ENCODE data around the gene MSMB. TPM values are rescaled to one million over a fixed set of nuclear protein-coding genes. Genes with fewer than 3 reads are reported as not detected.

MSMB gene
- total RNA-seq, 3 donors from 2014 or later, result 4.0 to 7.2 TPM; not detected in 1

DNA sequence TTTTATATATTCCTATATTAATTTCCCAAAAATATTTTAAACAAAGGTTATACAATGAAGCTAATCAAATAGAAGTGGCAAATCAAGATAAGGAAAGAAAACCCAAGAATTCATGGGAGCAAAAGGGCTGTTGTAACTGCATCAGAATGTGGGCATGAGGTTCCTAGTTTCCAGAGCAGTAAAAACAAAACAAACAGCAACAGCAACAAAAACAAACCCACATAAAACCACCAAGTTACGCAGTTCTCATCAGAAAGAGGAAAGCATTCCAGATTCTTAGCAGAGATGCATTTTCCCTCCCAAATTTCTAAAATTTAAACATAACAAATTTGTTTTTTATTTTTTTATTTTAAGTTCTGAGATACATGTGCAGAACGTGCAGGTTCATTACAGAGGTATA lies 34.8 kb upstream of the MSMB start:
- Histone ChIP-seq H3K9me3 (peaks cover 0 to 4% of the 10 kb centered on the region in 2 donors), H3K4me1 (no peaks in the 10 kb centered on the region), H3K4me3 (no peak overlapping the region), H3K27ac (no peak overlapping the region), H3K36me3 (no peaks in the 10 kb centered on the region), H3K27me3 (no peaks in the 10 kb centered on the region)
- intact Hi-C loops (cut with DNase I; ENCODE audit: low total_unique reads), result no loop called here
- TF ChIP-seq POLR2AphosphoS5 (IDR thresholded peaks at IDR 0.05) (no peak), POLR2A (IDR thresholded peaks at IDR 0.05) (no peak)
- TF ChIP-seq, protein P1, sequence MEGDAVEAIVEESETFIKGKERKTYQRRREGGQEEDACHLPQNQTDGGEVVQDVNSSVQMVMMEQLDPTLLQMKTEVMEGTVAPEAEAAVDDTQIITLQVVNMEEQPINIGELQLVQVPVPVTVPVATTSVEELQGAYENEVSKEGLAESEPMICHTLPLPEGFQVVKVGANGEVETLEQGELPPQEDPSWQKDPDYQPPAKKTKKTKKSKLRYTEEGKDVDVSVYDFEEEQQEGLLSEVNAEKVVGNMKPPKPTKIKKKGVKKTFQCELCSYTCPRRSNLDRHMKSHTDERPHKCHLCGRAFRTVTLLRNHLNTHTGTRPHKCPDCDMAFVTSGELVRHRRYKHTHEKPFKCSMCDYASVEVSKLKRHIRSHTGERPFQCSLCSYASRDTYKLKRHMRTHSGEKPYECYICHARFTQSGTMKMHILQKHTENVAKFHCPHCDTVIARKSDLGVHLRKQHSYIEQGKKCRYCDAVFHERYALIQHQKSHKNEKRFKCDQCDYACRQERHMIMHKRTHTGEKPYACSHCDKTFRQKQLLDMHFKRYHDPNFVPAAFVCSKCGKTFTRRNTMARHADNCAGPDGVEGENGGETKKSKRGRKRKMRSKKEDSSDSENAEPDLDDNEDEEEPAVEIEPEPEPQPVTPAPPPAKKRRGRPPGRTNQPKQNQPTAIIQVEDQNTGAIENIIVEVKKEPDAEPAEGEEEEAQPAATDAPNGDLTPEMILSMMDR (IDR thresholded peaks at IDR 0.05), result no peak
- no peak for DNase-seq (ENCODE audit: low spot score in 2 of 2)

DNA sequence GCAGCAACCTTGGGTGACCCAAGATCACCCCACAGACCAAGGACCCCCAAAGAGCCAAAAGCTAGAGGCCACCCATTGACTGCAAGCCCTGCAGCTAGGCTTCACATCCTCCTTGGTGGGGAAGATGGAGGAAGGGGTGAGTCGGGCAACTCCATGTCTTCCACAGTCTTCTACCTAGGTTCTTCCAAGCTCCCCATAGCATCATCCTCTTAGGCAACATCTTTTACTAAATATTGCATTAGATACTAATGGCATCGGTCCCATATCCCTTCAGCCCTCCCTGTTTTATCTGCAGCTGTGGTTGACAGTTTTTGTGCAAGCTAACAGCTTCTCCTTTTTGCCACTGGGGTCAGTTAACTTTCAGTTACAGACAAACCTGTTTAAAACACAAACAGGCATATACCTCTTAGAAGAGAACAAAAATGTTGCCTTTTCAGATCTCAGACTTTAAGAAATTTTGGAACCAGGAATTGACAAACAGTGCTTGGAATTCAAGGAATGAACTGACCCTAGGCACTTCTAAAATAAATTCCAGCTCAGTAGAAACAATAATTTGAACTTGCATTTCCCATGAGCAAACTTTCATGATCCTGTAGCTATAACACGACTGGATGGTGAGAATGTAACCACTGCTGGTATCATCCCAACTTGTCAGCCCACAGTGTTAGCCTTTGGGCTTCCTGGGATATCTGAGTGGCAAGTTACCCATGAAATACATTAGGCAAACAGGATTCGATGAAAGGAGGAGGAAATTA lies 33.9 kb upstream of the MSMB start:
- no peak for TF ChIP-seq POLR2AphosphoS5 (IDR thresholded peaks at IDR 0.05)
- TF ChIP-seq POLR2A (IDR thresholded peaks at IDR 0.05), result no peak
- TF ChIP-seq, protein P1 (IDR thresholded peaks at IDR 0.05), result no peak
- H3K9me3 ChIP-seq, result peaks cover 0 to 4% of the 10 kb centered on the region in 2 donors
- no peak overlapping the region for H3K4me3 ChIP-seq
- intact Hi-C loops (cut with DNase I; ENCODE audit: low total_unique reads), result no loop called here
- H3K36me3 ChIP-seq, result no peaks in the 10 kb centered on the region
- H3K4me1 ChIP-seq, result no peaks in the 10 kb centered on the region
- no peak overlapping the region for H3K27ac ChIP-seq
- DNase-seq (ENCODE audit: low spot score in 2 of 2), result no peak
- no peaks in the 10 kb centered on the region for H3K27me3 ChIP-seq

DNA sequence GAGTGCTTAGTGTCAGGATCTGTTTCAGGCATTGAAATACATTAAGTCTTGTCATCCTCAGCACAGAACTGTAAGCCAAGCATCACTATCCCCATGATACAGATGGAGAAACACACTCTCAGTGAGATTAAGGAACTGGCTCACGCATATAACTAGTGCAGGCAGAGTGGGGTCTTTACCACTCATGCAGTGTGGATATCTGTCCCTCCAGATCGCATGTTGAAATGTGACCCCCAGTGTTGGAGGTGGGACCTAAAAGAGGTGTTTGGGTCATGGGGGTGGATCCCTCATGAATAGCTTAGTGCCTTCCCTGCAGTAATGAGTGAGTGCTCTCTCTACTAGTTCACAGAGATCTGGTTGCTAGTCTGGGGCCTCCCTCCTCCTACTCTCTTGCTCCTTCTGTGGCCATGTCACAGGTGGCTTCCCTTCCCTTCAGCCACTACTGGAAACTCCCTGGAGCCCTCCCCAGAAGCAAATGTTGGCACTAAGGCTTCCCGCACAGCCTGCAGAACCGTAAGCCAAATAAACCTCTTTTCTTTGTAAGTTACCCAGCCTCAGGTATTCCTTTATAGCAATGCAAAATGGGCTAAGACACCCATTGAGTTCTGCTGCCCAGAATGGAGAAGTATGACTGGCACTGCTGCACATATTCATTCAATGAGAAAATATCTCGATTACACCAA lies 31.8 kb upstream of the MSMB start:
- DNase-seq (ENCODE audit: low spot score in 2 of 2), result no peak
- intact Hi-C loops (cut with DNase I; ENCODE audit: low total_unique reads), result no loop called here
- no peak overlapping the region for H3K4me3 ChIP-seq
- TF ChIP-seq, protein P1 (IDR thresholded peaks at IDR 0.05), result no peak
- no peak for TF ChIP-seq POLR2A (IDR thresholded peaks at IDR 0.05)
- no peak for TF ChIP-seq POLR2AphosphoS5 (IDR thresholded peaks at IDR 0.05)
- no peak overlapping the region for H3K27ac ChIP-seq
- H3K27me3 ChIP-seq, result no peaks in the 10 kb centered on the region
- no peaks in the 10 kb centered on the region for H3K4me1 ChIP-seq
- no peaks in the 10 kb centered on the region for H3K36me3 ChIP-seq
- H3K9me3 ChIP-seq, result peaks cover 0 to 4% of the 10 kb centered on the region in 2 donors

DNA sequence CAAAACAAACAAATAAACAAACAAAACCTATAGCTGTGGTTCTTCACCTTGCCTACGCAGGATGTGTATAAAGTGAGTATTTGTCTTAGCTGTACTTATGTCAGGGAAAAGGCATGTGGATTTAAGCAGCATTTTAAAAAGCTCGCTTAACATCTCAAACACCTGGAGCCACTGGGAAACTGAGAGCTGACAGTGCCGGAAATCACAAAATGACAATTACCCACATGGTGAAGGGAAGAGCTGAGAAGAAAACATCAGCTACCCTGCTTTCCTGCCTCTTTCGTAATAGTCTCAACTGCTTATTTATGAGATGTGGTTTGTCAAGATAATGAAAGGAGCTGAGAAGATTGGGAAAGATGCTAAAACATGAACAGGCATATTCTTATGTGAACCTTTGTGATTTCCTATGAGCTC lies 31.1 kb upstream of the MSMB start:
- no peaks in the 10 kb centered on the region for H3K4me1 ChIP-seq
- no peaks in the 10 kb centered on the region for H3K9me3 ChIP-seq
- no peak overlapping the region for H3K27ac ChIP-seq
- no peak overlapping the region for H3K4me3 ChIP-seq
- H3K36me3 ChIP-seq, result no peaks in the 10 kb centered on the region
- intact Hi-C loops (cut with DNase I; ENCODE audit: low total_unique reads), result no loop called here
- no peaks in the 10 kb centered on the region for H3K27me3 ChIP-seq
- no peak for DNase-seq (ENCODE audit: low spot score in 2 of 2)
- no peak for TF ChIP-seq POLR2A (IDR thresholded peaks at IDR 0.05)
- TF ChIP-seq, protein P1 (IDR thresholded peaks at IDR 0.05), result no peak
- TF ChIP-seq POLR2AphosphoS5 (IDR thresholded peaks at IDR 0.05), result no peak

DNA sequence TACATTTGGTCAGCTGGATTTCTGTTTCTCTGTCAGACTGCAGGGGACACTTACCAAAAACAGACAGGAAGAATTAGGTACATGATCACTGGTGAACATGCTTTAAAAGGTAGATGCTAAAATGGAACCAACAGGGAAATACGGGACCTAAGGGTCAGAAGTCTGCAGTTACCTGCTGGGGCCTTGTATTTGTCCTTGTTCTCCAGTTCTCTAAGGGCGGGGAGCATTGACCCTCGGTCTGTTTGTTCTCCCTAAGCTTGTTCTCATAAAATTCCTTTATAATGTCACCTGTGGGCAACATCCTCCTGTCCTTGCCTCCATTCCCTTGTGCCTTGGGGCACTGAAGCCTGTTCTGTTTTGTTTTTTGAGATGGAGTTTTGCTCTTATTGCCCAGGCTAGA lies 29.8 kb upstream of the MSMB start:
- H3K9me3 ChIP-seq, result no peaks in the 10 kb centered on the region
- no peak overlapping the region for H3K4me3 ChIP-seq
- intact Hi-C loops (cut with DNase I; ENCODE audit: low total_unique reads), result no loop called here
- H3K27me3 ChIP-seq, result no peaks in the 10 kb centered on the region
- TF ChIP-seq POLR2A (IDR thresholded peaks at IDR 0.05) (no peak), POLR2AphosphoS5 (IDR thresholded peaks at IDR 0.05) (no peak)
- TF ChIP-seq, protein P1 (IDR thresholded peaks at IDR 0.05), result no peak
- H3K4me1 ChIP-seq, result no peaks in the 10 kb centered on the region
- H3K27ac ChIP-seq, result no peak overlapping the region
- no peaks in the 10 kb centered on the region for H3K36me3 ChIP-seq
- no peak for DNase-seq (ENCODE audit: low spot score in 2 of 2)

All from breast epithelium (tissue), 4 donors.